Measurements from ENCODE around the gene SIAH2.

GRCh38 chr3:150784747-150785125 is 21.8 kb upstream of the SIAH2 start:
- no peak for TF ChIP-seq SMC3 (IDR thresholded peaks at IDR 0.05; ENCODE audit: low read depth, low read length)
- TF ChIP-seq, protein P1, sequence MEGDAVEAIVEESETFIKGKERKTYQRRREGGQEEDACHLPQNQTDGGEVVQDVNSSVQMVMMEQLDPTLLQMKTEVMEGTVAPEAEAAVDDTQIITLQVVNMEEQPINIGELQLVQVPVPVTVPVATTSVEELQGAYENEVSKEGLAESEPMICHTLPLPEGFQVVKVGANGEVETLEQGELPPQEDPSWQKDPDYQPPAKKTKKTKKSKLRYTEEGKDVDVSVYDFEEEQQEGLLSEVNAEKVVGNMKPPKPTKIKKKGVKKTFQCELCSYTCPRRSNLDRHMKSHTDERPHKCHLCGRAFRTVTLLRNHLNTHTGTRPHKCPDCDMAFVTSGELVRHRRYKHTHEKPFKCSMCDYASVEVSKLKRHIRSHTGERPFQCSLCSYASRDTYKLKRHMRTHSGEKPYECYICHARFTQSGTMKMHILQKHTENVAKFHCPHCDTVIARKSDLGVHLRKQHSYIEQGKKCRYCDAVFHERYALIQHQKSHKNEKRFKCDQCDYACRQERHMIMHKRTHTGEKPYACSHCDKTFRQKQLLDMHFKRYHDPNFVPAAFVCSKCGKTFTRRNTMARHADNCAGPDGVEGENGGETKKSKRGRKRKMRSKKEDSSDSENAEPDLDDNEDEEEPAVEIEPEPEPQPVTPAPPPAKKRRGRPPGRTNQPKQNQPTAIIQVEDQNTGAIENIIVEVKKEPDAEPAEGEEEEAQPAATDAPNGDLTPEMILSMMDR (IDR thresholded peaks at IDR 0.05): no peak
- TF ChIP-seq RAD21 (IDR thresholded peaks at IDR 0.05; ENCODE audit: low read length): no peak
- no peak for TF ChIP-seq MAX (IDR thresholded peaks at IDR 0.05; ENCODE audit: low read depth)
- TF ChIP-seq POLR2AphosphoS5 (IDR thresholded peaks at IDR 0.05; ENCODE audit: low read depth, low read length): no peak
- no peak for TF ChIP-seq FOXM1 (IDR thresholded peaks at IDR 0.05; ENCODE audit: low read depth)
- no peak for TF ChIP-seq EP300 (IDR thresholded peaks at IDR 0.05; ENCODE audit: borderline replicate concordance in 1 of 2, low read depth in 1 of 2, low read length in 1 of 2)
- TF ChIP-seq TAF1 (IDR thresholded peaks at IDR 0.05; ENCODE audit: borderline replicate concordance, low read depth, low read length): no peak
- no peak for TF ChIP-seq CHD2 (IDR thresholded peaks at IDR 0.05; ENCODE audit: low read length, partially characterized antibody)
- no peak for TF ChIP-seq JUND (IDR thresholded peaks at IDR 0.05)
- no peak for TF ChIP-seq EZH2phosphoT487 (IDR thresholded peaks at IDR 0.05; ENCODE audit: borderline replicate concordance, low read depth)
